Gastroesophageal sphincter (tissue), 3 donors: ENCODE data around the gene KIAA0825.

Experiments
- POLR2A ChIP-seq, 2 donors: fragments of 450-650 bp; IDR thresholded peaks; one replicate each; pipeline ENCODE4 v1.6.1; 2017; ENCODE audit warnings: antibody characterized with exemption in 2 of 2, mild to moderate bottlenecking in 2 of 2, moderate library complexity in 1 of 2
- TF ChIP-seq, protein P1 (sequence below), 4 experiments: fragments of 200-600 bp in 2 of 4; fragments of 450-650 bp in 2 of 4; sonication (generic) in 1 of 4; IDR thresholded peaks; one replicate each; pipeline ENCODE4 v1.5.1; 2017 to 2019; ENCODE audit warnings: antibody characterized with exemption in 4 of 4, mild to moderate bottlenecking in 2 of 4, moderate library complexity in 2 of 4

DNA sequence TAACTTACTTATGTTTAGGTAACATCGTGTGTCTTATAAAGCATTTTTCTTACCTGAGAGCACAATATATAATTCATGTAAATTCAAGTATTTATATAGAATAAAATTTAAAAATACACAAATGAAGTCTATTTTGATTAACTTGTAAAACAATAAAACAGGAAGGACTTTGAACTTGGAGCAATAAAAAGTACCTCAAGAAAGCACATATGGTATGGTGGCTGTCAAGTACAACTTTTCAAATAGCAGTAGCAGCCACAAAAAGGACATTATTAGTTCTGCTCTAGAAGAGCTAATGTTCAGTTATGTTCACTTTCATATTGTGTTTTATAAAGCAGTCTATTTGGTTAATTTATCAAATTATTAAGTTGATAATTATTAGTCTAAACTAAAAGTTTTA is 31.5 kb upstream of the KIAA0825 start:
- TF ChIP-seq, protein P1, sequence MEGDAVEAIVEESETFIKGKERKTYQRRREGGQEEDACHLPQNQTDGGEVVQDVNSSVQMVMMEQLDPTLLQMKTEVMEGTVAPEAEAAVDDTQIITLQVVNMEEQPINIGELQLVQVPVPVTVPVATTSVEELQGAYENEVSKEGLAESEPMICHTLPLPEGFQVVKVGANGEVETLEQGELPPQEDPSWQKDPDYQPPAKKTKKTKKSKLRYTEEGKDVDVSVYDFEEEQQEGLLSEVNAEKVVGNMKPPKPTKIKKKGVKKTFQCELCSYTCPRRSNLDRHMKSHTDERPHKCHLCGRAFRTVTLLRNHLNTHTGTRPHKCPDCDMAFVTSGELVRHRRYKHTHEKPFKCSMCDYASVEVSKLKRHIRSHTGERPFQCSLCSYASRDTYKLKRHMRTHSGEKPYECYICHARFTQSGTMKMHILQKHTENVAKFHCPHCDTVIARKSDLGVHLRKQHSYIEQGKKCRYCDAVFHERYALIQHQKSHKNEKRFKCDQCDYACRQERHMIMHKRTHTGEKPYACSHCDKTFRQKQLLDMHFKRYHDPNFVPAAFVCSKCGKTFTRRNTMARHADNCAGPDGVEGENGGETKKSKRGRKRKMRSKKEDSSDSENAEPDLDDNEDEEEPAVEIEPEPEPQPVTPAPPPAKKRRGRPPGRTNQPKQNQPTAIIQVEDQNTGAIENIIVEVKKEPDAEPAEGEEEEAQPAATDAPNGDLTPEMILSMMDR (IDR thresholded peaks at IDR 0.05): no peak
- TF ChIP-seq POLR2A (IDR thresholded peaks at IDR 0.05): no peak
